GM10847 (cell line): ENCODE data around the gene FAM163B.

Experiments used
- POLR2A ChIP-seq: IDR thresholded peaks from 2 replicates; pipeline ENCODE4 v1.6.1; 2011; ENCODE audit not compliant: insufficient read length; ENCODE audit errors: extremely low read depth

The FAM163B gene

DNA sequence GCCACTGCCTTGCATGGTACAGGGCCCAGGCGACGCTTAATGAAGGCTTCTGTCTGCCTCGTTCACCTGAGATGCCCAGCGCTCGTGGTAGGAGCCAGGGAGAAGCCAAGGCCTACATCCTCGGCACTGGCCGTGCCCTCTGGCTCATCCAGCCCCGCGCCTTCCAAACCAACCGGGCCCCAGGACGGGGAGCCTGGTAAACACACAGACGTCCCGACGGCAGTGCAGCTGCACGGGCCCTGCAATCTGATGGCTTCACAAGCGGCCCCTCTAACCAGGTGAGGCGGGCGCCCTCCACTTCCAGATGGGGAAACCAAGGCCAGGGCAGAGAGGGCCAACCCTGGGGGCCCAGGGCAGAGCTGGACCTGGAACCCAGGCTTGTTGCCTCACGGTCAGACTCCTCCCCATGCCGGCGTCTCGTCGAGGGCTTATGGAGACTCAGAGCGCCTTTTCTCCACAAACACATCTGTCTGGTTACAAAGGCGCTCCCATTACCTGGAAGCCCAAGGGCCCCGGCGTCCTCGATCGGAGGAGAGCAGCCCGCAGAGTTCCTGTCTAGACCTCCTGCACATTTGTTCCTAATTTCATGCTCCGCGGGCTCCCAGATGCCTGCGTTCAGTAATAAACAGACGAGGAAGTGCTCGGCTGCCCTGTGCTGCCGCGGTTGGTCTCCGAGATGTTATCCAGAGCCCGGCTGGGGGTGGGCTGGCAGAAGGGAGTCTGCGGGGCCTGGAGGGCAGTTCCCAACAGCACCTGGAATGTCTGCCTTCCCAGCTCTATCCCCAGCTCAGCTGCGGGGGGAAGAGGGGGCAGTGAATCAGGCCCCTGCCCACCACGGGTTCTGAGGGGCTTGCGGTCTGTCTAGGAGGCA lies 23.5 kb downstream of the FAM163B start:
- TF ChIP-seq POLR2A, result no peak

DNA sequence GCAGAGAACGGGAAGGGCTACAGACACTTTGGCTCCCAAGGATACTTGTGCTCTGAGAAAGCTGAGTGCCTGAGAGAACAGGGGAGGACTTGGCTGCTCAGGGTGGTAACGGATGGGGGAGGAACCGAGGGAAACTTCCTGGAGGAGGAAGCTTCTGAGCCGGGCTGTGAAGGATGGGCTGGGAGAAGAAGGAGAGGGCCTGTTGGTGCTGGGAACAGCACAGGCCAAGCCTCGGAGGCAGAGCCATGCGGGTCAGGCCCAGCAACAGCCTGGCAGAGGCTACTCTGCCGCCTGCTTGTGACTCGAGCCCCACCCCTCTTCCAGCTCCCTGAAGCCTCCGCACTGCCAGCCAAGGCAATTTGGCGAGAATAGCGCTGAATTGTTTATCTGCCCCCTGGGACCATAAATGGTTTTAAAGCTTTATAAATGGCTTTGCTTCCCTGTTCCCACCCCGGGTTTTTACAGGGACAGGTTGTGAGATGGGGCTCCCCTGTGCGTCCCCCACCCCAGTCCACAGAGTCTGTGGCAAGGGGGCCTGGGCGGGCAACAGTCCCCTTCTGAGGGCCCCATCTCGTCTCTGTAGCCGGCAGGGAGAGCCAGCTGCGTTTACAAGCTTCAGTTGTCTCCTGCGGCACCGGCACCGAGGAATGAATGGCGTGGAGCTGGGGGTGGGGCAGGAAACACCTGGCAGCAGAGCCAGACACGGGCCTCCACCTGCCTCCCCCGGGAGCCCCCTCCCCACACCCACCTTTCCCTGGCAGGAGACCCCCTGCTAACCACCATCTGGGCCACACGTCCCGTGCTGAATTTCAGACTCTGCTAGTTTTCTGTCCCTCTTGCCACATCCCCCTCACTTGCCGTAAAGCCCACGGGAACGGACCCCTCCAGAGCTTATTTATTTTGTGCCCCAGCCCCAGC lies 24.4 kb downstream of the FAM163B start:
- no peak for TF ChIP-seq POLR2A

- TF ChIP-seq POLR2A, result no peak
These were observed 25.0 kb downstream of the FAM163B start for GRCh38 chr9:133584167-133584558.

GRCh38 chr9:133583586-133583985 lies 25.6 kb downstream of the FAM163B start:
- no peak for TF ChIP-seq POLR2A

DNA sequence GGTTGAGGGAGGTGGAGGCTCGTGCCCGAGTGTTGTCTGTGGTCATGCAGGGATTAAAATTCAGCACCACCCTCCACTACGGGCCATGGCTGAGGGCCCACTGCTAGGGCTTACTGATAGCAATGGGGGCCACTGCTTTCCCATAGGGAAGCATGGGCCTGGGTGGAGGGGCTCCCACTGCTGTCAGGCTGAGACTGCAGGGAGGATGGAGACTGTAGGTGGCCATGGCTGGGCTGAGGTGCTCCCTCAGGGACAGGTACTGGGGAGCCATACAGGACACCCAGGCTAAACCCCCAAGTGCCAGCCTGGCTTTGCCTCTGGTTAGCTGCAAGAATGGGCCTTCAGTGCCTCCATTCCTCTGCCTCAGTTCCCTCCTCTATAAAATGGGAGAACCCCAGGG lies 26.1 kb downstream of the FAM163B start:
- no peak for TF ChIP-seq POLR2A

- no peak for TF ChIP-seq POLR2A
These were observed 26.6 kb downstream of the FAM163B start for GRCh38 chr9:133582501-133583045.

GRCh38 chr9:133581513-133582343 lies 27.5 kb downstream of the FAM163B start:
- no peak for TF ChIP-seq POLR2A

DNA sequence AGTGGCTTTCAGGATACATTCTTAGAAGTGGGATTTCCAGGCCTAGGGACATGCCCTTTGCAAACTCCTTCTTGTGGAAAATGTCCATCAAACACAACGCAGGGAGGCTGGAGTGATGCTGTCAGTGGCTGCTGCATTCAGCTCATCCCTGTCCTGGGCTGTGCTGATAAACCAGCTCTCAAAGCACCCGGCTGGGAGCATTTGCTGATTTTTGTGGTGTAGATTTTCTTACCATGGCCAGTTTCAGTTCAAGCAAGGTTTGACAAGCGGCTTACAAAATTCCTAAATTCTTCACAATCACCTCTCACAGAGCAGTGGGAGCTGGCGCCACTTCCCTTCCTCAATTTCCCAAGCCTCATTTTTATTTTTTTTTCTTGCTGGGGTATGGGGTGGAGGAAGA lies 28.2 kb downstream of the FAM163B start:
- no peak for TF ChIP-seq POLR2A

DNA sequence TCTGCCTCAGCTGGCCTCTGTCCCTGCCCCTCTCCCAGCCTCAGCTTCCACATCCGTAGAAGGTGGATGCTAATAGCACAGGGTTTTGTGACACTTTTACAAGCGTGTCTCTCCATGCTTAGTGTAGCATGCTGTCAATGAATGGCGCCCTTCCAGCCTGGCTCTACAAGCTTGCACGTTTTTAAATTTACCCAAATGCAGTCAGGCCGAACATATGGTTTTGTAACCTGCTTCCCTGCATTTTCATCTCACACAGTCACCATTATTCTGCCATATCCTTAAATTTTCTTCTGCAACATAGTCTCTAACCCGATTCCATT lies 28.8 kb downstream of the FAM163B start:
- TF ChIP-seq POLR2A, result no peak

DNA sequence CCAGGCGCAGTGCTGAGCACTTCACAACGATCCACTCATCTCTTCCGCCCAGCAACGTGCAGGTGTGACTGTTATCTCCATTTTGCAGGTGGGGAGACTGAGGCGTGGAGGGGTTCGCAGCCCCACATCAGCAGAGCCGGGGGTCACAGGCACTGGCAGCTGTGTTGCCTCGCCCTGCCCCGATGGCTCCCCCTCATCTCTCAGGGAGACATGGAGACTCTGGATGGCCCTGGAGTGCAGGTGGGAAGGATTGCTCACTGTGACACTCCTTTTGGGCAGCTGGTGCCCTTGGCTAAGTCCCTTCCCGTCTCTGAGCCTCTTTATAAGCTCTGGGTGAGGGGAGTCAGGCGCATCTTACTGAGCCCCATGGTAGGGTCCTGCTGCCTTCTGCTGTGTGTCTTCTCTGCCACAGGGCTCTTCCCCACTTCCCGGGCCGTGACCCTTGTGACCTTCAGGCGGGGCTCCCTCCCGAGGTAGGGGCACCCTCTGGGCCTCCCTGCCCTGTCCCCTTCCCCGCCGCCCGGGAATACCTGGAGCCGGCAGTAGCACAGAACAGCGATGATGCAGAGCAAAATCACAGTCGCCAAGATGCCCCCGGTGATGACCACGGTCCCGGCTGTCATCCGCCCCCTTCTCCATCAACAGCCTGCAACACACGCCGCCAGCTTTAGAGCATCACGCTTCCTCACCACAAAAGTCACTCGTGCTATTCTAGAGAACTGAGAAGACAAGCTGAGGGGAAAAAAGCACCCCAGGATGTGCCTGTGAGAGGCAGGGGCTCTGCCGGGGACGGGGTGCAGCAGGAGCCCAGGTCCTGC lies 29.4 kb downstream of the FAM163B start:
- TF ChIP-seq POLR2A, result no peak

DNA sequence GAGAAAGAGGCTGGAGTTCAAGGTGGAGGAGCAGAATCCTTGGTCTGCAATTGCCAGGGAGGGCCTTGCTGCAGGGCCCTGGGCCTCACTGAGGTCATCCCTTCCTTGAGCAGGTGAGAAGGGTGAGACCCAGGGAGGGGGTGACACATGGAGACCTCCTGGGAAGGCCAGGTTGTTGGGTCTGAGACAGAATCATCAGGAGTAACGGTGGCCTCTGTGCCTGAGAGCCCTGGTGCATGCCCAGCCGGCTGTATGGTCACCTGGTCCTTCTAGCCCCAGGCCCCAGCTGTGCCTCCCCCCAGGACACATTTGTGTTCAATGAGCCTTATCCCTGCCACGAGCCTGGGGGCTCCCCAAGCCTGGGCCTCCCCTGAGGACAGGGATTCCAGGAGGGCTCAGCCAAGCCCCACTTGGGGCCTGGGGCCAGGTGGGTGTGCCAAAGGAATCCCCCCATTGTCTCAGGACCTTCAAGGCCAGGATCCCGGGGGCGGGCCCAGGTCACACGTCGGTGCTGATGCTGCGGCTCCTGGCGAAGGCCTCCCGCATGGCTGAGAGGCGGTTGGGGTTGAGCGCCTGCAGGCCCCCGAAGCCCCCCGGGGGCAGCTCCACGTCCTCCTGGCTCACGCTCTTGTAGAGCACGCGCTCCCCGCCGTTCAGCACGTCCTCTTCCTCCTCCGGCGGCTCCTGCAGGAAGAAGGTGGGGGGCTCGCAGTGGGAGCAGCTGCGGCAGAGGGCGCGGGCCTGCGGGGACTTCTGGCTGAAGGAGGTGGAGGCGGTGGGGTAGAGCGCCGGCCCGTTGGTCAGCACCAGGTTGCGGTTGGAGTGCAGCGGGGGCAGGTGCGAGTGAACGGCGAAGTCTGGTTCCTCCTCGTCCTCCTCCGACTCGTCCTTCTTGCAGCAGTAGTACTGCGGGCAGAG lies 30.4 kb downstream of the FAM163B start:
- no peak for TF ChIP-seq POLR2A

DNA sequence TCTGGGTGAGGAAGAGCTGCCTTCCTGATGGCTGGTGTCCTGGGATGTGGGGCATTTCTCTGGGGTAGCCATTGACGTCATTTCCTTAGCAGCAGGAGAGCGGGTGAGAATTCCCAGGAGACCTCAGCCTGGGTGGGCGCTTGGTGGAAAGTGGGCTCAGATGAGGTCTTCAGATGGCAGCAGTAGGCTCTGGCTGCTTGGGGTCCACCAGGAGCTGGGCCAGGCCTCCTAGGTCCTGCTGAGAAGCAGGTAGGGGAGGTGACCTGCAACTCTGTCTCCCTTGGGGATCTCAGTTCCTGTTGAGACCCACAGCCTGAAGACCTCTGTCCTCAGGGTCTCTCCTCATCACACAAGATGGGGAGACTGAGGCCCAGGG lies 31.5 kb downstream of the FAM163B start:
- no peak for TF ChIP-seq POLR2A
